Fibroblast of mammary gland (primary cell): Measurements from ENCODE around the gene FAIM2.

ENCODE experiments used
- DNase-seq: peaks from one replicate; pipeline ENCODE4 v3.0.0-alpha.2; 2010; ENCODE audit warnings: low read depth
- H3K4me3 ChIP-seq: 2 replicates; pipeline ENCODE4 v1.5.1; 2011; ENCODE audit warnings: low read depth, mild to moderate bottlenecking, low read length, moderate library complexity; ENCODE audit not compliant: control insufficient read depth
- TF ChIP-seq, protein P1 (sequence below): conservative IDR thresholded peaks from 2 replicates; pipeline ENCODE4 v1.5.1; 2011; ENCODE audit warnings: low read depth, low read length, inconsistent platforms; ENCODE audit not compliant: control insufficient read depth, insufficient read depth

The FAIM2 gene

DNA sequence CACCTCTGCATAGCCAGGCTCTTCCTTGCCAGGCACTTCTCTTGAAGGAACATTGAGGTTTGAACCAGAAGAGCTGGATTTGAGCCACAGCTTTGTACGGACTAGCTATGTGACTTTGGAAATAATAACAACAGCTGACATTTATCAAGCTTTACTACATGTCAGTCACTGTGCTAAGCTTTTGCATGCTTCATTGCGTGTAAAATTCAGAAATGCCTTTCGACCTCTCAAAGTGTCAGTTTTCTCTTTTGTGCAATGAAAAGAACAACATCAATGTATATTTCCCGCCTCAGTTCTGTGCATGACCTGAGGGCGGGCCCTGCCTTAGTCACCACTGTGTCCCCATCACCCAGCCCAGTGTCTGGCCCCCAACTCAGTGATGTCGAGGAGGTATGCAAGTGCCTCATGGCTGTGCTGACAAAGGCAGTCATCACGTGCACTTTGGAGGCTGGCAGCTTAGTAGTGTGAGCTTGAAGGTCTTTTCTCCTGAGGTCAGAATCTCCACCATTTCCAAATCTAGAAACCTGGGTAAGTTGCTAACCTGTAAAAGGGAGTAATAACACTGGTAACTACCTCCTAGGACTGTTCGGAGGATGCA is 28.9 kb upstream of the FAIM2 start:
- H3K4me3 ChIP-seq: no peak overlapping the region
- TF ChIP-seq, protein P1, sequence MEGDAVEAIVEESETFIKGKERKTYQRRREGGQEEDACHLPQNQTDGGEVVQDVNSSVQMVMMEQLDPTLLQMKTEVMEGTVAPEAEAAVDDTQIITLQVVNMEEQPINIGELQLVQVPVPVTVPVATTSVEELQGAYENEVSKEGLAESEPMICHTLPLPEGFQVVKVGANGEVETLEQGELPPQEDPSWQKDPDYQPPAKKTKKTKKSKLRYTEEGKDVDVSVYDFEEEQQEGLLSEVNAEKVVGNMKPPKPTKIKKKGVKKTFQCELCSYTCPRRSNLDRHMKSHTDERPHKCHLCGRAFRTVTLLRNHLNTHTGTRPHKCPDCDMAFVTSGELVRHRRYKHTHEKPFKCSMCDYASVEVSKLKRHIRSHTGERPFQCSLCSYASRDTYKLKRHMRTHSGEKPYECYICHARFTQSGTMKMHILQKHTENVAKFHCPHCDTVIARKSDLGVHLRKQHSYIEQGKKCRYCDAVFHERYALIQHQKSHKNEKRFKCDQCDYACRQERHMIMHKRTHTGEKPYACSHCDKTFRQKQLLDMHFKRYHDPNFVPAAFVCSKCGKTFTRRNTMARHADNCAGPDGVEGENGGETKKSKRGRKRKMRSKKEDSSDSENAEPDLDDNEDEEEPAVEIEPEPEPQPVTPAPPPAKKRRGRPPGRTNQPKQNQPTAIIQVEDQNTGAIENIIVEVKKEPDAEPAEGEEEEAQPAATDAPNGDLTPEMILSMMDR: no peak
- no peak for DNase-seq

DNA sequence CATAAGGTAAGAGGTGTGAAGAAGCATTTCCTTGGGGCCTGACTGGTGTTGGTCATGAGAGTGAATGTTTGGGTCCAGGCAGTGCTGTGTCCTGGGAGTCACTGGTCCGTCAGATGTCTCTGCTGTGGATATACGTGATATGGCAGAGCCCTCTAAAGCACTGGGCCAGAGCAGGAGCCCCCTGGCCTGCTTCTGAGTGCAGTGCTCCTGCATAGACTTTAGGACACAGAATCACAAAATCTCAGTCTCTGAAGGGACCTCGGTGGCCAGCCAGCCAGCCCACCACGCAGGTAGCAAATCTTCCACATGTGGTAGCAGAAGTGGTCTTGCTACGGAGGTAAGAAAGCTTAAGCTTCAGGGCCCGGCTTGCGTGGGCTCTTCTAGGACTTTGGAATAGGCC is 28.3 kb upstream of the FAIM2 start:
- DNase-seq: no peak
- TF ChIP-seq, protein P1: no peak
- H3K4me3 ChIP-seq: no peak overlapping the region

DNA sequence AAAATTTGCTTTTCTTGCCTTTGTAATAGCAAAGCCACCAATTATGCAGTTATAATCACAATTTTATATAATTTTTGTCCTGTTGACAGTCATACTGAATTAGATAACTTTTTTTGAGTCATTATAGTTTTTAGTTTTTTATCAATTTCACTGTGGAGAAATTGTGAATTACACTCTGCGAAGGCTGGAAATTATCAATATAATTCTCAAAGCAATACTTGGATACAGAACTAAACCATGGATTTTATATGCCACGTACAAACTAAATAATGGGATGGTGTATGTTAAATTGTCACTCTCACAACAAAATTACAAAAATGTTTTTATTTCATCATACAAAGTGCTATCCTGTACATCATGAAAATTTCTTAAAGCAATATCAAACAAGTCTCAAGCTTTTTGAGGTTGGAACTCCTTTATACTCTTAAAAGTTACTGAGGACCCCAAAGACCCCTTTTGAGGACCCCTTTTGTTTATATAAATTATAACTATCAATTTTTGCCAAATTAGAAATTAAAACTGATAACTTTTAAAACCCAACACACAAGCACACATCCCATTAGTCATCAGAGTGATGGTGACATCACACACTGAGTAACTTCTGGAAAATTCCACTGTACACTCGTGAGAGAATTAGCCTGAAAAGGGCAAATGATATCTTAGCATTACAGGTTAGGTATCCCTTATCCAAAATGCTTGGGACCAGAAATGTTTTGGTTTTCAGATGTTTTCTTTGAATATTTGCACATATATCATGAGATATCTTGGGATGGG is 27.0 kb upstream of the FAIM2 start:
- TF ChIP-seq, protein P1: no peak
- H3K4me3 ChIP-seq: no peak overlapping the region
- peak; percentile 82 for DNase-seq

DNA sequence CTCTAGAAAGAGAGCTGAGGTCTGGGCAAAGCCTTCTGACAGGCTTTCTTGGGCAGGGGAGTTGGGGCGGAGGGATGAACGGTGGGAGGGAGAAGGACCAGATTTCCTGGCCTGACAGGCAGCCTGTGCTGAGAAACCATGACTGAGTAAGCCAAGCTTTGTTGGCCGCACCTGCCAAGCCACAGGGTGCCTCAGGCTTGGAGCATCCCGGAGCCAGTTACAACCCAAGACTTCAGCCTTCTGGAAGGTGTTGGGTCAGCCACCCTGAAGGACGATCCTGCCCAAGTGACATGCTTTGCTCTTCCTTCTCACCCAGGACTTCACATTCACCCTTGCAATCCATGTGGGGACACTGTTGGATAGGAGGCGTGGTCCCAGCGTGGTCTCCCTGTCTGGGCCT is 25.9 kb upstream of the FAIM2 start:
- TF ChIP-seq, protein P1: no peak
- DNase-seq: no peak

DNA sequence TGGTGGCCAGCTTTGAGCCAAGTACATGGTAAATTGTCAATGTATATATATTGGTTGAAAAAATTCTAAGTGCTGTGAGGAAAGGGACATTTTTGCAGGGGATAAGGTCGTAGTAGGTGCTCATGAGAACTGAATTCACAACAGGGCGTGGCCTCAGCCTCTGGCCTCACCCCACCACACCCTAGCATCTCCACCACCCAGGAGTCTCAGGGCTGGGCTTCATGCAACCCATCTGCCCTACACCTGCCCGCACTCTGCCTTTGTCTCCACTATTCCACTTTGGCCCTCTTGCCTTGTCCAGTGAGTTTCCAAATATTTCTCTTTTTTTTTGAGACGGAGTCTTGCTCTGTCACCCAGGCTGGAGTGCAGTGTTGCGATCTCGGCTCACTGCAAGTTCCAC is 24.8 kb upstream of the FAIM2 start:
- no peak overlapping the region for H3K4me3 ChIP-seq
- TF ChIP-seq, protein P1: no peak
- no peak for DNase-seq

More for the DNA sequence above, 25.9 kb upstream of the FAIM2 start:
- H3K4me3 ChIP-seq: no peak overlapping the region

DNA sequence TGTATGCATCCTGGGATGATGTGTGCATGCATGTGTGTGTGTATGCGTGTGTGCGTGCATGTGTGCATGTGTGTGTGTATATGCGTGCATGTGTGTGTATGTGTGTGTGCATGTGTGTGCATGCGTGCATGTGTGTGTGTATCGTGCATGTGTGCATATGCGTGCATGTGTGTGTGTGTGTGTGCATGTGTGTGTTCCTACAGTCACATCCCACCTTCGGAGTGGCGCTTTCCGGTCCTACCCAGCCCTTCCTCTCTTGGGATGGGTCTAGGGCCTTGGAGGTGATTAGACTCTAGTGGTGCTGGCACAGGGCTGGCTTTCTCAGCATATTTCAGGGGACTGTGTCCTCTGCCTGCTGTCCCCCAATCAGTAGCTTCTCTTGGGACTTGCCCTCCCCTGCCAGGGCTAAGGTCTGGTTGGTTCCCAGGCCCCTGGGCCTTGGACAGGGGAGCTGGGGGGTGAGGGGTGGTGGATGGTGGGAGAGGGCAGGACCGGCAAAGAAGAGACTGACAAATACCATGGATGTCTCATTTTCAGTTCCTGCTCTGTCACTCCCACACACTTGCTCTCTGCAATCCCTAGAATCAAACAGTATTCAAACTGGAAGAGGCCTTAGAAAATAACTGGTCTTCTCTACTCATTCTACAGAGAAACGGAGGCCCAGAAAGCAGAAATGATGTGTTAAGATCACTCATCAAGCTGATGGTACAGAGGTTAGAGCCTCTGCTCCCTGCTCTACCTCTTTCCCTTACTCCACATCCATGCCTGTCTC is 21.9 kb upstream of the FAIM2 start:
- DNase-seq: no peak
- no peak overlapping the region for H3K4me3 ChIP-seq
- TF ChIP-seq, protein P1: no peak
